Measurements from ENCODE around the gene RPS19BP1. TPM values are rescaled to one million over a fixed set of nuclear protein-coding genes. Genes with fewer than 3 reads are reported as not detected.
"Not testable (repeated sequence)": the region's sequence is repeated elsewhere in the genome, so short reads cannot be mapped to it uniquely, and the experiment has no call there.

The RPS19BP1 gene
- total RNA-seq, 1 experiment from 2014 or later: 286 TPM

DNA sequence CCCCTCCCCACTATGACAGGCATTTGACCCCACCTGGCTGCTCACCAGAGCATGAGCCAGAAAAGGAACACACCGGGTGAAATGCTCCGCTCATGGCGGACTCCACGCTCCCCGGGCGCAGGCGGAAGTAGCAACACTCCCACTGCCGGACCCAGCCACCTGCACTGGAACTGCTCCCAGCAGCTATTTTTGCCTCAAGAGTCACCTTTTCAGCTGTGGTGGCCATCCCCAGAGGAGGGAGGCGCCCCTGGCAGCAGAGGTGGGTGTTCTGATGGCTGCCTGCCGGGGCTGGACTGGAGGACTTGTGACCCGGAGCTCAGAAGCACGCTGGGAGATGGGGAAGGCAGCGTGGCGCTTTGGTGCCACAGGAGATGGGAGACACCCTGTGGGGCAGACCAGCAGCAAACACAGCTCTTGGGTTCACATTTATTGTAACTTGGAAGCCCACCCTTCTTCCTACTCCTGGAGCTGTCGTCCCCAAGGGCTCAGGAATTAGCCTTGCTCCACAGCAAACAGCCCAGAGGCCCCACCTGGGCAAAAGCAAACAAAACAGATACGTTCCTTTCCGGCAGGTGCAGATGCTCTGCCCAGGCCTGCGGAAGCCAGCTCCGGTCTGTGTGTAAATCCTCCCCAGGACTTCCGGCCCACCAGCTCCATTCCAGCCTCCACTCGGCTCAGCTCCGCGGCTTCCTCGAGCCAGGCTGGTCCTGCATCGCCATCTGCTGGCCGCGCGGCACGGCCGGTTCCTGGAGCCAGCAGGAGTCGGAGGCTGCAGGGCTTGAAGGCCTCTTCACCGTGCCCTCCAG lies 3.7 kb downstream of the RPS19BP1 start:
- DNase-seq (ENCODE audit: low read depth): peak; percentile 85

DNA sequence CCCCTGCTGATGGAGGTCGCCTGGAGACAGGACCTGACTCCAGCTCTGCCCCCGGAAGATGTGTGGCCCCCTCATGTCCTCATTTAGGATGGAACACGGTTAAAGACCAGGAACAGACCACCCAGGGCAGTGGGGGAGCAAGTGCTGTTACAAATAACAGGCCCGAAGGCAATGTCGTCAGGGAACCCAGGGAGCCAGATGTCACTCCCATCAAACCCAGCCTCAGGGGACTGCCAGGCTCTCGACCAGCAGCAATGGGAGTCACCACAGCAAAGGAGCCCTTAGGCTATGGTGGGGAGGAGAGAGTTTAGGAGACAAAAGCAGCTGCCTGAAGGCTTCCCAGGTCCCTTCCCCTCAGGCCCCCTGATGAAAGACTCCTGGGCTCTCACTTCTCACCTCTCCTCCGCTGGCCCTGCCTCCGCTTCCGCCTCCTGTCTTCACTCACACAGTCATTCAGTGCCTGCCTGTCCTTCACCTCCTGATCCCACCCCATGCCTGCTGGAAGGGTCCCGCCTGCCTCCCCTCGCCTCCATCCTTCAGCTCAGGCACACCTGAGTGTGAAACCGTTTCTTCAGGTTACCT lies 4.4 kb downstream of the RPS19BP1 start:
- no peak for DNase-seq (ENCODE audit: low read depth)

DNA sequence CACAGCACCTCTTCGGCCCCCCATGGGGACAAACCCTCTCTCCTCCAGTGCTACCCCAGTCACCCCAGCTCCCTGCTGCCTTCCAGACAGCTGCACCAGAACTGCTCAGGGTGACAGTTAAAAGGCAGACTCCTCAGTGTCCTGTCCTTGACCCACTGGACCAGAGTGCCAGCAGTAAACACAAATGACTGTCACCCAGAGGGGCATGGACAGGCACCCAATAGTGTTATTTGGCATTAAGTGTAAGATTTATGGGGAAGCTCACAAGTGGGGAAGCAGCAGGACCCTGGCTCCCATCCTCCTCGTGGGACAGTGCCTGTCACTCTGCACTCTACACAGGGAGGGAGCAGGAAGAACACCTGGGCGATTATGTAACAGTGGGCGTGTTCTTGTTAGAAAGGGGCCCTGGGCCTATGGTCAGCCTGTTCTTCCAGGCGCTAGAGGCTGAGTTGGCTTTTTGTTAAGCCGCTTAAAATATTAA lies 5.0 kb downstream of the RPS19BP1 start:
- DNase-seq (ENCODE audit: low read depth): no peak

DNA sequence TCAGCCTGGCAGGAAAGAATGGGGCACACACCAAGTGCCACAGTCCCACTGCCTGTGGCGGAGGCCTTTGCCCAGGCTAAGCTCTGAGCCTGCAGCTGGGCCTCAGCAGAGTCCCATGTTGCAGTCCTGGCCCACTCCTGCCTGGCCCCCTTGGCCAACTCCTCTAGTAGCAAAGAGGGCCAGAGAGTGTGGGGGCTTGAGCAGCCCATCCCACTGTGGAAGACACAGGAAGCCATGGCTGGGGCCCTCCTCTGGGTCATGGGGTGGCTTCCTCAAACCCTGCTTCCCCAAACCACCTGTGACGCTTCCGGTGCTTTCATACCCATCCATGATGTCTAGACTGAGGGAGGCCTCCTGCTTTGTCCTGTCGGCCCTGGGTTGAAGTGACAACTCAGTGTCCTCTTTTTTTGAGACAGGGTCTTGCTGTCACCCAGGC lies 5.8 kb downstream of the RPS19BP1 start:
- peak; percentile 42 for DNase-seq (ENCODE audit: low read depth)

DNA sequence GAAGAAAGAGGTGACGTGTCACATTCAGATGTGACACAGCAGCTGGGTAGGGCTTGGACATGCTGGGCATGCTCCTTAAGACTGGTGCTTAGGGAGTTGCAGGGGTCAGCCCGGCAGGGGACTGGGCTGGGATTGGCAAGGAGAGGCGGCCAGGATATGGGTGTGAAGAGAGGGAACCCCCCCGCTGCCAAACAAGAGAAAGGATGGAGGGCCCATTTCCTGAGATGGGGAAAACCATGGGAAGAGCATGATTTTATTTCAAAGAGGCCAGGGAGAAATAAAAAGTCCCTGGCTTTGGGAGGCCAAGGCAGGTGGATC lies 6.9 kb downstream of the RPS19BP1 start:
- DNase-seq (ENCODE audit: low read depth): no peak

DNA sequence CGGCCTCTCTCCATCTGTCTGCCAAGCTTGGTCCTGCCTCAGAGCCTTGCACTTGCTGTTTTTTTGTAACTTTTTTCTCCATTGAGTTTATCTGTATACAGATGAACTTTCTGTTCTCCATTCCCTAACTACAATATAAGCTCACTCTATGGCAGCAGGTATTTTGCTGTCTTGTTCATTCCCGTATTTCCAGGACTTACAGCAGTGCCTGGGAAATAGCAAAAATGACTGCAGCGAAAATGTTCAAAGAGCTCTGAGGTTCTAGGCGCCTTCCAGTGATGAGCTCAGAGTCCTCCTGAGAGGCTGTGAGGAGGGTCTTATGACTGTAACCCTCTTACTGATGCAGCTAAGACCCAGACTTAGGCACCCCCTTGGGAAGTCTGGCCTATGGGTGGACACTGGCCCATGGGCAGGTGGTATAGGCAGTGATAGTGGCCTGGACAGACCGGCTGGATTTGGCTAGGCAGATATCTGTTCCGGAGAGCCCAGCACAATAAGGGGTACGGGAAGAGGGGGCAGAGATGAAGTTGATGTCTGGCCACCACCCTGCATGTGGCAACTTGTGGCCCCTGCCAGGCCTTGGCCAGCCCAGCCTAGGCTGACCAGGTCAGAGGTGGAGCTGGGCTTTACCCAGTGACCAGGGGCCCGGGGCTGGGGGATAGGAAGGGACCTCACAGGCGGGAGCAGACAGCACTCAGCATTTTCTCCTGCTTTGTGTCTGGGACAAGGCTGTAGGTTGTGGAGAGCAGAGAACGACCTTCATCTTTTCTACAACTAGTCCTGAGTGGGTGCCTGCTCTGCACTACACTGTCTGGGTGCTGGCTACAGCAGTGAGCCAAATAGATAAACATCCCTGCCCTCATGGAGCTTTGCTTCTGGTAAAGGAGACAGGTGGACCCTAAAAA lies 7.5 kb downstream of the RPS19BP1 start:
- DNase-seq (ENCODE audit: low read depth): no peak

DNA sequence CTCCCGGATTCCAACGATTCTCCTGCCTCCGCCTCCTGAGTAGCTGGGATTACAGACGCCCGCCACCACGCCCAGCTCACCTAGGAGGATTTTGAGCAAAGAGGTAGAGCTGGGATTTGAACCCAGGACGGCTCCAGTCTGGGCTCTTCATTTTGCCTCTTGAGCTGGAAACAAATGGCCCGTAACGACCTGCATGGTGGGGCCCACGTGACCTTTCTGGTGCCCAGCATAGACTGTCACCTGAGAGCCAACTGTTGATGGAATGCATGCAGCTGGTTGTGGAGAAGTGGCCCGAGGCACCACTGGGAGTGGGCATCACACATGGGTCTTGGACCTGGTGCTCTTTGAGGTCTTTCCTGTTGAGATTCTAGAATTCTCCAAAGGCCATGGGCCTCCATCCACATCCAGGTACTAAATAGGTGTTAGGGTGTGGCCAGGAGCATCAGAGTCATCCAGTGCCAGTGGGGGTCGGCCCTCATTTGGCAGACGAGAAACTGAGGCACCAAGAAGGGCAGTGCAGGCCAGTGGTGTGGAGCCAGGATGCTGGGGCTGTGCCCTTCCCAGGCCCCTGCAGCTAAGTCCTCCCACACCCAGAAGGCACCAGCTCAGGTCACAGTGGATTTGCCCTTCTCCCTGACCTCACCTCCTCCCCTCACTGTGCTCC lies 8.3 kb downstream of the RPS19BP1 start:
- DNase-seq (ENCODE audit: low read depth): no peak

DNA sequence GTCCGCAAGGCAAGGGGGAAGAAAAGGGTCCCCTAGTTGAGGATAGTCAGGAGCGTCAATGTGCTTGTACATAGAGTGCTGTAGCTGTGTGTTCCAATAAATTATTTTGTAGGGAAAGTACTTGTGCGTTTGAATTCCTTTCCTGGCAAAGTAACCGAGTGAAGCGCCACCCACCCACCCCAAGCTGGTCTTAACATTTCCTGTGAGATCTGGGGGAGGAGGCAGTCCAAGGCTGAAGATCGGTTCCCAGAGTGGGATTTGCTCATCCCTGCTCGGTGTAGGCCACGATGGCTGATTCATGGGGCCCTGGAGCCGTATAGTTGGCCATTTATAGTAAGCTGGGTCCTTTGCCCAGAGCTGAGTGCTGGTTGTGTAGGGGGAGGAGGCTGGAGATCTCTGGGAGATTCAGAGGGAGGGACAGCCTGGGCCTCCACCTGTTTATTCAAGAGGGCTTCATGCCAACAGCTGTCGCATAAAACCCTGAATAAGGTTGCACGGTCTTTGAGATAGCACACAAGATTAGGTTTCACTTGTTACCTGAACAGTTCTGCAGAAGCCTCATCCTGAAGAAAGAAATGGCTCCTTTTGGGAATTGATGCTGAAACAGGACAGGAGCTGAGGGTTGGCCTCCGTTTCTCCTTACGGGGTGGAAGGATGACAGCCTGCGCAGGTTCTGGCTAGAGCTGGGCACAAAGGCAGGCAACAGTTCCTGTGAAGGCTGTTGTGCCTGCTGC lies 9.8 kb downstream of the RPS19BP1 start:
- DNase-seq (ENCODE audit: low read depth): peak; percentile 48

DNA sequence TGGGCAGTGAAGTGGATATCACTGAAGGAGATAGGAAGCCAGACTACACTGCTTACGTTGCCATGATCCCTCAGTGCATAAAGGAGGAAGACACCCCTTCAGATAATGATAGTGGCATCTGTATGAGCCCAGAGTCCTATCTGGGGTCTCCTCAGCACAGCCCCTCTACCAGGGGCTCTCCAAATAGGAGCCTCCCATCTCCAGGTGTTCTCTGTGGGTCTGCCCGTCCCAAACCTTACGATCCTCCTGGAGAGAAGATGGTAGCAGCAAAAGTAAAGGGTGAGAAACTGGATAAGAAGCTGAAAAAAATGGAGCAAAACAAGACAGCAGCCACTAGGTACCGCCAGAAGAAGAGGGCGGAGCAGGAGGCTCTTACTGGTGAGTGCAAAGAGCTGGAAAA lies 10.5 kb downstream of the RPS19BP1 start:
- not testable (repeated sequence) for DNase-seq (ENCODE audit: low read depth)

DNA sequence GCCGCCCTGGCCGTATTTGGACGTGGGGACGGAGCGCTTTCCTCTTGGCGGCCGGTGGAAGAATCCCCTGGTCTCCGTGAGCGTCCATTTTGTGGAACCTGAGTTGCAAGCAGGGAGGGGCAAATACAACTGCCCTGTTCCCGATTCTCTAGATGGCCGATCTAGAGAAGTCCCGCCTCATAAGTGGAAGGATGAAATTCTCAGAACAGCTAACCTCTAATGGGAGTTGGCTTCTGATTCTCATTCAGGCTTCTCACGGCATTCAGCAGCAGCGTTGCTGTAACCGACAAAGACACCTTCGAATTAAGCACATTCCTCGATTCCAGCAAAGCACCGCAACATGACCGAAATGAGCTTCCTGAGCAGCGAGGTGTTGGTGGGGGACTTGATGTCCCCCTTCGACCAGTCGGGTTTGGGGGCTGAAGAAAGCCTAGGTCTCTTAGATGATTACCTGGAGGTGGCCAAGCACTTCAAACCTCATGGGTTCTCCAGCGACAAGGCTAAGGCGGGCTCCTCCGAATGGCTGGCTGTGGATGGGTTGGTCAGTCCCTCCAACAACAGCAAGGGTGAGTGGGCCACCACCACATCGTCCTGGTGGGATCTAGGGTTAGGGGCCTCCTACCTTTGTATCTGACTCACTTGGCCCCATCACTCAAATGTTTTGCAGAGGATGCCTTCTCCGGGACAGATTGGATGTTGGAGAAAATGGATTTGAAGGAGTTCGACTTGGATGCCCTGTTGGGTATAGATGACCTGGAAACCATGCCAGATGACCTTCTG lies 11.3 kb downstream of the RPS19BP1 start:
- peak; percentile 71 for DNase-seq (ENCODE audit: low read depth)

DNA sequence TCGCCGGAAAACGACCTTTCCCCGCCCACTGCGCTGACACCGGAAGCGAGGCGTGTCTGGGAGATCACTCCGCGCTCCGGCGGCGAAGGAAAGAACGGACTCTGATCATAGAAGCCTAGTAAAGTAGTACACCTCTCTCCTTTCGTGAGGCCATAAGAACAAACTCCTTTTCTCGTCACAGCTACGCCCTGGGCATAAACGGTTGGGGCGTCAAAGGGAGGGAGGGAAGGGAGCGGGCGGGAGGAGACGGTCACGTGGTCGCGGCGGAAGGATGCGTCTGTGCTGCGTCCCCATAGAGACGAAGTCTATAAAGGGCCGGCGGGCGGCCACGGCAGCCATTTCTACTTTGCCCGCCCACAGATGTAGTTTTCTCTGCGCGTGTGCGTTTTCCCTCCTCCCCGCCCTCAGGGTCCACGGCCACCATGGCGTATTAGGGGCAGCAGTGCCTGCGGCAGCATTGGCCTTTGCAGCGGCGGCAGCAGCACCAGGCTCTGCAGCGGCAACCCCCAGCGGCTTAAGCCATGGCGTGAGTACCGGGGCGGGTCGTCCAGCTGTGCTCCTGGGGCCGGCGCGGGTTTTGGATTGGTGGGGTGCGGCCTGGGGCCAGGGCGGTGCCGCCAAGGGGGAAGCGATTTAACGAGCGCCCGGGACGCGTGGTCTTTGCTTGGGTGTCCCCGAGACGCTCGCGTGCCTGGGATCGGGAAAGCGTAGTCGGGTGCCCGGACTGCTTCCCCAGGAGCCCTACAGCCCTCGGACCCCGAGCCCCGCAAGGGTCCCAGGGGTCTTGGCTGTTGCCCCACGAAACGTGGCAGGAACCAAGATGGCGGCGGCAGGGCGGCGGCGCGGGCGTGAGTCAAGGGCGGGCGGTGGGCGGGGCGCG lies 12.1 kb downstream of the RPS19BP1 start, which contains the start of gene ATF4:
Gene ATF4 (plus strand): TSS at position 337 of the 880 bp plus-strand sequence. CDS start 884 bp downstream, outside the sequence.
- no peak for DNase-seq (ENCODE audit: low read depth)

DNA sequence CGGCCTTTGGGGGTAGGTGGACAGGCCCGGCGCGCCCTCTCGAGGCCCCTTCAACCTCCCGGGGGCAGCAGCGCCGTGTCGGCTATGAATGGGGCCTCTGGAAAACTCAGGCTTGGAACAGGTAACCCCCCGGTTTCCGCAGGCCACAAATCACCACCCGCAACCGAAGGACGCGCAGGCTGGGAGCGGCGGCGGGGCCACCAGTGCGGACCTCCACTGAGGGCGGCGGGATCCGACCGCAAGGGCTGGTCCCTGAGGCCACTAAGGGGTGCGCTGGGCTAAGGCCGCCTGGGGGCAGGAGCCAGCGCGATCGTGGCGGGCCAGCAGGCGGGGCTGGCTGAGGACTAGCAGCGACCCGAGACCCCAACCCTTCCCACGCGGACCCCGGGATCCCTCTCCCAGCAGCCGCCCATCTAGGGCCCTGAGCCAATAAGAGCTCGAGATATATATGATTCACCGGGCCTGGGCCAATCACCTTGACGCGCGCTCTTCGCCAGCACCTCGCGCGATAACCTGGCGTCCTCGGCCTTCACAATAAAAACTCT lies 12.8 kb downstream of the RPS19BP1 start:
- peak; percentile 98 for DNase-seq (ENCODE audit: low read depth)

DNA sequence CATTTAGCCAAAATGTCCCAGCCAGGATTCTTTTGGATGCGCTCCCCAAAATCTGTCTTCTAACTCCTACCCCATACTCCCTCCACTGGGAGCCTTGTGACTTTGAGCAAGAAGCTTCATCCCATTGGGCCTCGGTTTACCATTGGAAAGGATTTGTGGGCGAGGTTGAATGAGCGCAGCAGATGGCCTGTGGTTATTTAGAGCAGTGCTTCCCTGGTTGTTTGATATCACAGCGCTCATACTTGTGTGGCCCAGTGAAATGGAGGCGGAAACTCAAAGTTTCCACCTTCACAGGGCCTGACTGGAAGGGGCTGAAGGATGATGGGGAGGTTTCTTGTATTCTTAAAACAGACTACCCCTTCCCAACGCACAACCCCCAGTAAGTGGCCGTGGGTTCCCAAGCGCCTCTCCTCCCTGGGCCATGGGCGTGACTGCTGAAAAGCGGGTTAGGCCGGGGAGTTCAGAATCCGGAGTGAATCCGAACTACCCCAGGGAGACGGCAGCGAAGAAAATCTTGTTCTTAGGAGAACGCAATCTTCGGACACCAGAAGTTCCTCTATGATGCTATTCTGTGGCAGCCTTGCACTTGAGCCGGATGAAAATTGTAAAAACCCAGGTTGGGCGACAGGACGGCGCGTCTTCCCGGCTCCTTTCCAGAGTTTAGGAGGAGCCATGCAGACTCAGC lies 13.4 kb downstream of the RPS19BP1 start:
- no peak for DNase-seq (ENCODE audit: low read depth)

DNA sequence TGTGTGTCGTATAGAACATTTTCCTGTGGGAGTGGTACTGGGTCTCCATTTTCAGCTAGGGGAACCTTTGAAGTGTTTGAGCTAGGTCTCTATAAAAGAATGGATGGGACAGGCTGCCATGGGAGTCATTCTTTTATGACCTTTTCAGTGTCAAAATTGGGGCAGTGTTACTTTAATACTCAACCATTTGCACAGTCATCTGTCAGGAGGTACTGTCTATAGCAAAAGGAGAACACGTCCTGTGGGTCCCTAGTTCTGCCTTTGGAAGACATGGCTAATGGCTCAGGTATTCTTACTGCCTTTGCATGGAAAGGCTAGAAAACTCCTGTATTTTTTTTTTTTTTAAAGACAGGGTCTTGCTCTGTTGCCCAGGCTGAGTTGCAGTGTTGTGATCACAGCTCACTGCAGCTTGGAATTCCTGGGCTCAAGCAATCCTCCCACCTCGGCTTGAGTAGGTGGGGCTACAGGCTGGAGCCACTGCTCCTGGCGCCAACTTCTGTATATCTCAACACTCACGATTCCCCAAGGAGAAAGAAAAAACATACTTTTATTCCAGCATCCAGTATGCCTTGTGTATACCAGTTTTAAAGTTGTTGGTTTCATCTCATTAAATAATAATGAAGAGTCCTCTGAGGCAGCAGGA lies 14.3 kb downstream of the RPS19BP1 start:
- no peak for DNase-seq (ENCODE audit: low read depth)

DNA sequence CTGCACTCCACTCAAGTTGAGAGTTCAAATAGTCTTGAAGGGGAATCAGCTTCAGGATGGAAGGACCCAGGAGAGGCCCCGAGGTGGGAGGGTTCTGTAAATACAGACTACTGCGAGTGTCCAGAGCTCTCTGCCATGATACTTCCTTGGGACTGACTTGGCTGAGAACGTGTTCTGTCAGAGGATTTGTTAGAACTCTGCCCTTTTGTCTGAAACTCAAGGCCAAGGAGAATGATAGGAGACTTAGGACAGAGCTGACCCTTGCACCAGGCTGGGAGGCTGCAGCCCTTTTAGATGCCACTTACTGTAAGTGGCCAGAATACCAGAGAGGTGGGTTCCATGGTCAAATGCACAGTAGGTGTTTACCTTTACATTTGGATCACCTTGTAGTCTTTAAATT lies 15.1 kb downstream of the RPS19BP1 start:
- no peak for DNase-seq (ENCODE audit: low read depth)

DNA sequence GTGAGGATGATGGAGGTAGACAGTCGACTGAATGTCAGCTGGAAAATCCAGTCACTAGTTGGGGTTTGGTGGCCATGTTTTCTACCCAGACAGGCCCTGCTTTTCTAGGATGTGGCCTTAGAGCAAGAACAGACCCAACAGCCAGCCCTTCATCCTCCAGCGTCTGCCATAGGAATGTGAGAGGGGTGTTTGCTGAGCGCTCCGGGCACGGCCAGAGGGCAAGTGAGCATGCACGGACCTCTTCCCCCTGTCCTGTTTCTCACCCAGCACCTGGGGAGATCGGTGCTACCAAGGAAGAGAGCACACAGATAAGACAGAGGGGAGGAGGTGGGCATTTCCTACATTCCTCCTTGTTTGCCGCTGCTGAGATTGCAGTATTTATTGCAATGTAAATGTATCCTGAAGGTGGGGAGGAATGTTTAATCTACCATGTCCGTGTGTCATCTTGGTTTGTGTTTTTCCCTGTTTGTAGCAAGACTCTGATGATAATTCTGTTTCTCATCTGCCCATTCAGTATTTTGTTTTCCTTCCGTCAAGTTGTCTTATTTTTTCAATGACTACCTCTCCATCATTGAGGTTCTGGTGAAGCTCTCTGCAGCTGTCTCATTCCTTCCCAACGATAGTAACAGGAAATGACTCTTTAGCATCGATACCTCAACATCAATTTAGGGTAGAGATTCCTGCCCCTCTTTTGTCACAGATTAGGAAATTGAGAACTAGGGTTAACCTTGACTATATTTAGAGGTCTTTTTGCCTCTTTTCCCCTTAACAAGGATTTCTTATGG lies 17.1 kb downstream of the RPS19BP1 start:
- no peak for DNase-seq (ENCODE audit: low read depth)
